HepG2 (cell line): ENCODE measurements around the gene CSDE1. TPM values are rescaled to one million over a fixed set of nuclear protein-coding genes. Genes with fewer than 3 reads are reported as not detected.

Source experiments
- ATAC-seq: fragments of 200-7000 bp; cut with Tn5 transposase; 3 replicates; pipeline ENCODE4 v1.9.1; 2020; ENCODE audit warnings: mild to moderate bottlenecking, moderate library complexity
- BruUV-seq: library from RNA; stranded (reverse); fragments of 400-500 nt; replicated peaks from 2 replicates; lab custom pipeline; 2021; lab: Mats Ljungman, UMichigan
- CTCF ChIA-PET: fragments of 300-600 bp; formaldehyde crosslinking; extraction: SDS; loops from one replicate; lab custom pipeline; 2021; ENCODE audit warnings: low total read pairs, inconsistent platforms, low intra/inter-chr PET ratio; lab: Yijun Ruan, JAX
- POLR2A ChIA-PET: fragments of 350-600 bp; sonication (Branson Sonifier 250); formaldehyde crosslinking; loops from one replicate; lab custom pipeline; 2020; ENCODE audit warnings: antibody characterized with exemption, inconsistent platforms; lab: Yijun Ruan, JAX
- DNase-seq: peaks from one replicate; pipeline ENCODE4 v3.0.0-alpha.2; 2015; ENCODE audit warnings: low spot score
- FAIRE-seq: peaks from 3 replicates; lab custom pipeline; 2011; peaks lifted over from hg19 to GRCh38; lab: Jason Lieb, UNC
- H2AFZ ChIP-seq: one replicate; pipeline ENCODE4 v1.6.1; 2011; ENCODE audit warnings: low read length, inconsistent platforms
- H3K27ac ChIP-seq: fragments of 300-600 bp; 3 replicates; pipeline ENCODE4 v1.8.0; 2011; ENCODE audit warnings: mixed run types, mild to moderate bottlenecking, mixed read lengths, low read length, inconsistent platforms; ENCODE audit not compliant: insufficient read depth; ENCODE audit errors: extremely low read length
- H3K27me3 ChIP-seq, 2 experiments: fragments of 200-600 bp in 1 of 2; 2 replicates in 1 of 2; 3 replicates in 1 of 2; pipeline versions ENCODE4 v1.6.0 to v1.8.0; 2011; ENCODE audit warnings: low read length in 2 of 2, mild to moderate bottlenecking in 2 of 2, moderate library complexity in 2 of 2, inconsistent platforms in 1 of 2; ENCODE audit not compliant: insufficient read depth in 2 of 2, control insufficient read depth in 1 of 2
- H3K36me3 ChIP-seq, 2 experiments: fragments of 200-600 bp in 1 of 2; replicated peaks in 1 of 2; 2 replicates in 1 of 2; 3 replicates in 1 of 2; pipeline versions ENCODE4 v1.5.1 to v1.8.0; 2011; ENCODE audit warnings: low read length in 2 of 2, inconsistent platforms in 1 of 2; ENCODE audit not compliant: insufficient read depth in 2 of 2, control insufficient read depth in 1 of 2
- H3K4me1 ChIP-seq: 2 replicates; pipeline ENCODE4 v1.5.1; 2012; ENCODE audit warnings: low read length, inconsistent platforms; ENCODE audit not compliant: insufficient read depth
- H3K4me2 ChIP-seq: 2 replicates; pipeline ENCODE4 v1.6.0; 2011; ENCODE audit warnings: low read depth, low read length, inconsistent platforms
- H3K4me3 ChIP-seq, 3 experiments: fragments of 200-600 bp in 1 of 3; sonication (generic), shearing (Covaris generic) in 1 of 3; replicated peaks in 1 of 3; 2 replicates each; pipeline ENCODE4 v1.5.1; 2011 to 2016; ENCODE audit warnings: low read length in 3 of 3, inconsistent platforms in 2 of 3, low read depth in 2 of 3, mild to moderate bottlenecking in 2 of 3, control low read depth in 1 of 3, mixed read lengths in 1 of 3; ENCODE audit not compliant: insufficient read depth in 1 of 3
- H3K79me2 ChIP-seq: one replicate; pipeline ENCODE4 v1.6.1; 2011; ENCODE audit warnings: low read length, inconsistent platforms; ENCODE audit not compliant: insufficient read depth
- H3K9ac ChIP-seq: 2 replicates; pipeline ENCODE4 v1.6.0; 2011; ENCODE audit warnings: mild to moderate bottlenecking, low read depth, low read length, inconsistent platforms; ENCODE audit not compliant: insufficient read depth
- H3K9me3 ChIP-seq: 2 replicates; pipeline ENCODE4 v1.5.1; 2012; ENCODE audit warnings: mild to moderate bottlenecking, low read length
- H4K20me1 ChIP-seq: 2 replicates; pipeline ENCODE4 v1.6.0; 2011; ENCODE audit warnings: inconsistent platforms, mild to moderate bottlenecking, low read length, moderate library complexity; ENCODE audit not compliant: insufficient read depth
- ATRX ChIP-seq: sonication (generic); formaldehyde crosslinking; IDR thresholded peaks from 2 replicates; pipeline ENCODE4 v1.4.0; 2020; ENCODE audit warnings: missing genetic modification reagents, borderline replicate concordance
- CEBPB ChIP-seq: IDR thresholded peaks from 2 replicates; pipeline ENCODE4 v1.6.1; 2011; ENCODE audit warnings: low read depth, low read length, improper control_type of control experiment, borderline replicate concordance
- GZF1 ChIP-seq: sonication (generic); formaldehyde crosslinking; IDR thresholded peaks from 2 replicates; pipeline ENCODE4 v1.5.1; 2020; ENCODE audit warnings: mild to moderate bottlenecking, missing genetic modification reagents
- RAD51 ChIP-seq: fragments of 450-650 bp; IDR thresholded peaks from 2 replicates; pipeline ENCODE4 v1.6.1; 2016; ENCODE audit warnings: borderline replicate concordance
- XRCC5 ChIP-seq: fragments of 200-400 bp; formaldehyde crosslinking; optimal IDR thresholded peaks from 2 replicates; pipeline ENCODE3; 2017; ENCODE audit warnings: mild to moderate bottlenecking, low read length
- ZNF124 ChIP-seq: sonication (generic); formaldehyde crosslinking; IDR thresholded peaks from 2 replicates; pipeline ENCODE4 v1.4.0; 2020; ENCODE audit warnings: missing genetic modification reagents
- ZNF335 ChIP-seq: sonication (generic); formaldehyde crosslinking; IDR thresholded peaks from 2 replicates; pipeline ENCODE4 v1.4.0; 2020; ENCODE audit warnings: missing genetic modification reagents
- ZNF432 ChIP-seq: sonication (generic); formaldehyde crosslinking; IDR thresholded peaks from 2 replicates; pipeline ENCODE4 v1.5.0; 2020; ENCODE audit warnings: missing genetic modification reagents, mild to moderate bottlenecking, borderline replicate concordance
- ZNF720 ChIP-seq: sonication (generic); formaldehyde crosslinking; IDR thresholded peaks from 2 replicates; pipeline ENCODE4 v1.4.0; 2020; ENCODE audit warnings: missing genetic modification reagents
- ZNF737 ChIP-seq: sonication (generic); formaldehyde crosslinking; IDR thresholded peaks from 2 replicates; pipeline ENCODE4 v1.5.0; 2020; ENCODE audit warnings: missing genetic modification reagents, mild to moderate bottlenecking, borderline replicate concordance
- WGBS: methylation state at CpG from one replicate; pipeline ENCODE4 v1.1.6; 2017; ENCODE audit warnings: low lambda C conversion rate; 5-methylcytosine and 5-hydroxymethylcytosine counted together
- in situ Hi-C: cut with HindIII; loops from 2 replicates; pipeline ENCODE4 v1.10.0; 2017; ENCODE audit warnings: low pct_unique_long_range_greater_than_20kb; ENCODE audit not compliant: extremely low pct_ligation_motif_present
- intact Hi-C: fragments of 100-400 bp; cut with micrococcal nuclease; formaldehyde crosslinking; loops from one replicate; pipeline ENCODE4 v1.10.0; 2022; ENCODE audit not compliant: unreplicated experiment
- polyA plus RNA-seq, 8 experiments: library from polyadenylated mRNA; depleted of rRNA in 3 of 8; stranded (reverse) in 7 of 8; unstranded in 1 of 8; fragments of >200 nt; fragmentation: Illumina TruSeq in 4 of 8; extraction: Trizol in 4 of 8; gene quantifications; 2 replicates each; pipeline versions ENCODE4 v1.2.1 to v1.2.3, GENCODE V29; 2011 to 2016; ENCODE audit warnings: low read depth in 4 of 8, missing spikeins in 1 of 8, mixed read lengths in 1 of 8; ENCODE audit not compliant: insufficient read depth in 1 of 8
- total RNA-seq, 5 experiments: library from RNA; depleted of rRNA; stranded (reverse); fragments of >200 nt; fragmentation: Illumina TruSeq; extraction: Trizol; gene quantifications; 2 replicates each; pipeline ENCODE4 v1.2.3, GENCODE V29; 2016; ENCODE audit warnings: low read depth in 1 of 5

CSDE1 gene
- total and polyA plus RNA-seq, 2 of the 13 experiments (the other 11 are each of a cell fraction or from before 2014, with no cell fraction given), result 150 to 313 TPM

DNA sequence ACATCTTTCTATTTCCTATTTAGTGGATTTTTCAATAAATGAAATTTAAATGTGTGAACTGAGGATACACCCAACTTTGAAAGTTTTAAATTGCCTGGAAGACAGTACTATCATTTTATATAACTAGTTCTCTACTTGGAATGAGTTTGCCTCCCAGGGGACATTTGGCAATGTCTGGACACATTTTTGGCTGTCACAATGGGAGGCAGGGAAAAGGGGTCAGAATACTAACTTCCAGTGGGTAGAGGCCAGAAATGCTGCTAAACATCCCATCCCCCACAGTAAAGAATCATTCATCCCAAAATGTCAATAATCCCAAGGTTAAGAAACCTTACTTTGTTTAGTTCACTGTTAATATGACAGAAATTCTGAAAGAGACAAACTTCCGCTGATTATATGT is 28.0 kb downstream of the CSDE1 start (continued):
- TF ChIP-seq ZNF124 (CRISPR knock-in tag), result no peak
- TF ChIP-seq ZNF720, result no peak
- TF ChIP-seq RAD51, result no peak
- no peak for TF ChIP-seq GZF1

DNA sequence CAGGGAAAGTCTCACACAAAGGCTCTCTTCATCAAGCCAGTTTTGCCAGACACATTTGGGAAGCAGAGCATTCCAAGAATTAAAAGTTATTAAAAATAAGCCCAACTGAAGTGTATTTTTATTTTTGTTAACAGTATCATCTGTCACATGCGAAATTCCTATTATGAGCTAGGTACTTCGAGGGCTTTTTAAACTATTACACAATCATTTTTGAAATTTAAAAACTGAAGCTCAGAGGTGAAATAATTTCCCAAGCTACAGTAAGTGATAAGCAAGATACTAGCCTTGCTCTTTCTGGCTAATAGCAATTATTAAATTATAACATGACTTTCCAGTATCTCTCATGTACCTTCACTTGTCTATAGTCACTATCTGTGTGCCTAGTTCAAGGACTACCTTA is 29.2 kb downstream of the CSDE1 start:
- Histone ChIP-seq H3K9ac (no peak overlapping the region), H3K4me3 (no peak overlapping the region), H3K27me3 (no peaks in the 10 kb centered on the region), H3K27ac (no peak overlapping the region), H3K79me2 (no peaks in the 10 kb centered on the region), H3K36me3 (peaks cover 20 to 93% of the 10 kb centered on the region in 2 experiments), H4K20me1 (no peaks in the 10 kb centered on the region; the same call in 1 of the 2 replicates), H3K9me3 (no peaks in the 10 kb centered on the region), H2AFZ (no peak overlapping the region), H3K4me1 (no peaks in the 10 kb centered on the region), H3K4me2 (no peak overlapping the region)
- intact Hi-C loops (no loop called here), in situ Hi-C loops (no loop called here)
- ChIA-PET POLR2A (interaction anchor here (1.3 kb wide), 1 partner anchor 29 kb away, joined by 3 read pairs; the partner anchor contains the start of gene CSDE1), CTCF (no interaction called here)
- ATAC-seq (no peak), DNase-seq (no peak), FAIRE-seq (no peak)
- TF ChIP-seq ZNF432 (CRISPR knock-in tag) (no peak), CEBPB (0 out of 2 replicates have a peak, but pooled peaks have one; percentile 20), ATRX (CRISPR knock-in tag) (no peak), ZNF335 (CRISPR knock-in tag) (no peak), XRCC5 (no peak), ZNF737 (CRISPR knock-in tag) (no peak)
- no TSS peak for BruUV-seq
- WGBS, result 97% methylated on average over 2 of the region's 2 CpGs
